Lower leg skin (tissue), 4 donors: ENCODE results near the gene HNRNPR. TPM values are rescaled to one million over a fixed set of nuclear protein-coding genes. Genes with fewer than 3 reads are reported as not detected.

Experiments
- DNase-seq, 2 donors: peaks; one replicate each; pipeline ENCODE4 v3.0.0-alpha.2; 2019; ENCODE audit warnings: low spot score in 2 of 2
- H3K4me3 ChIP-seq: fragments of 200-600 bp; sonication (generic); 2 replicates; pipeline ENCODE4 v1.5.1; 2017; ENCODE audit warnings: mild to moderate bottlenecking, low read depth; ENCODE audit not compliant: poor library complexity, severe bottlenecking
- CTCF ChIP-seq, 3 donors: fragments of 450-650 bp; IDR thresholded peaks; one replicate each; pipeline ENCODE4 v1.5.1; 2016; ENCODE audit warnings: antibody characterized with exemption in 3 of 3, mild to moderate bottlenecking in 3 of 3, moderate library complexity in 2 of 3
- POLR2A ChIP-seq, 2 donors: fragments of 450-650 bp; IDR thresholded peaks; one replicate each; pipeline ENCODE4 v1.6.1; 2016 to 2017; ENCODE audit warnings: antibody characterized with exemption in 2 of 2, mild to moderate bottlenecking in 1 of 2, moderate library complexity in 1 of 2
- WGBS, 2 donors: methylation state at CpG; one replicate each; pipeline ENCODE4 v1.1.5; 2018; 5-methylcytosine and 5-hydroxymethylcytosine counted together
- intact Hi-C: fragments of 100-400 bp; cut with DNase I; formaldehyde crosslinking; loops from one replicate; pipeline ENCODE4 v1.15.0; 2023; ENCODE audit warnings: low total_unique reads
- total RNA-seq, 4 donors: library from RNA; depleted of rRNA; stranded (reverse); fragments of >200 nt; gene quantifications; one replicate each; pipeline ENCODE4 v1.1.0, GENCODE V29; 2016

Gene HNRNPR
- total RNA-seq, result 10 to 100 TPM; 37.7 to 61.1 (median 55.0) TPM

- TF ChIP-seq CTCF (IDR thresholded peaks at IDR 0.05) (no peak), POLR2A (IDR thresholded peaks at IDR 0.05) (peak in 1 of 2 donors; percentile 39)
- intact Hi-C loops, result no loop called here
- peak within 1 kb of the TSS; percentile 91 for H3K4me3 ChIP-seq
- WGBS, 2 donors, result 1% methylated on average over 52 to 86 of the region's 87 CpGs
- DNase-seq, result peak; percentile 99 to 100
Observed at GRCh38 chr1:23344111-23344986, at the start of gene HNRNPR. Gene HNRNPR, minus strand, starts transcription at chr1:23344284. Its CDS starts 3,276 bp downstream, at chr1:23341008.

- no peak for DNase-seq
- WGBS, 2 donors, result 79 to 95% methylated on average over 11 to 15 of the region's 15 CpGs
- intact Hi-C loops, result no loop called here
- no peak overlapping the region for H3K4me3 ChIP-seq
- no peak for TF ChIP-seq POLR2A (IDR thresholded peaks at IDR 0.05)
- TF ChIP-seq CTCF (IDR thresholded peaks at IDR 0.05), result no peak
Observed at GRCh38 chr1:23393706-23394105, 49.6 kb upstream of the HNRNPR start.

- no peak overlapping the region for H3K4me3 ChIP-seq
- intact Hi-C loops, result no loop called here
- no peak for DNase-seq
- no peak for TF ChIP-seq POLR2A (IDR thresholded peaks at IDR 0.05)
- no peak for TF ChIP-seq CTCF (IDR thresholded peaks at IDR 0.05)
- WGBS, 2 donors, result 76 to 81% methylated on average over 2 of the region's 2 CpGs
Observed at GRCh38 chr1:23392125-23392855, 48.2 kb upstream of the HNRNPR start.

- no peak overlapping the region for H3K4me3 ChIP-seq
- DNase-seq, result no peak
- TF ChIP-seq CTCF (IDR thresholded peaks at IDR 0.05) (no peak), POLR2A (IDR thresholded peaks at IDR 0.05) (no peak)
- intact Hi-C loops, result no loop called here
- WGBS, 2 donors, result 70 to 79% methylated on average over 9 of the region's 9 CpGs
Observed at GRCh38 chr1:23389837-23390321, 45.8 kb upstream of the HNRNPR start.

- intact Hi-C loops, result no loop called here
- H3K4me3 ChIP-seq, result no peak overlapping the region
- DNase-seq, result no peak
- 84 to 91% methylated on average over 8 of the region's 8 CpGs for WGBS, 2 donors
- TF ChIP-seq CTCF (IDR thresholded peaks at IDR 0.05) (no peak), POLR2A (IDR thresholded peaks at IDR 0.05) (no peak)
Observed at GRCh38 chr1:23387494-23387893, 43.4 kb upstream of the HNRNPR start.
